ENCODE data around the gene AOX1. TPM values are rescaled to one million over a fixed set of nuclear protein-coding genes. Genes with fewer than 3 reads are reported as not detected.

Gene AOX1
- total and polyA plus RNA-seq, 7 donors, result 1.6 to 65.5 (median 27.0) TPM

GRCh38 chr2:200716386-200716785 is 130.6 kb downstream of the AOX1 start:
- intact Hi-C loops (cut with DNase I), result no loop called here
- 94 to 98% methylated on average over 1 of the region's 1 CpG for WGBS, 2 donors

More at GRCh38 chr2:200716386-200716785, 130.6 kb downstream of the AOX1 start:
- Histone ChIP-seq H3K36me3 (no peaks in the 10 kb centered on the region), H3K4me1 (peaks cover 0 to 5% (median 2%) of the 10 kb centered on the region in 4 donors), H3K27ac (no peak overlapping the region), H3K27me3 (no peaks in the 10 kb centered on the region), H3K9me3 (no peaks in the 10 kb centered on the region), H3K4me3 (no peak overlapping the region)
- DNase-seq, result no peak
- TF ChIP-seq CTCF (IDR thresholded peaks at IDR 0.05), result no peak
- no peak for TF ChIP-seq EP300 (IDR thresholded peaks at IDR 0.05)
- TF ChIP-seq POLR2AphosphoS5 (IDR thresholded peaks at IDR 0.05), result no peak
- no peak for TF ChIP-seq POLR2A (IDR thresholded peaks at IDR 0.05)

Other genes starting within 250 kb of the AOX1 start
- gene KCTD18, start 75.9 kb upstream of the AOX1 start, total RNA-seq, result 10 to 100 TPM; 18.1 to 33.9 (median 25.1) TPM
- 10 to 100 TPM; 10.5 to 12.6 (median 12.0) TPM for gene KCTD18, start 75.9 kb upstream of the AOX1 start, polyA plus RNA-seq
- gene SGO2, start 59.8 kb upstream of the AOX1 start, total RNA-seq, result 1 to 10 TPM; 1.1 to 3.3 (median 2.2) TPM
- 1 to 10 TPM in 2 of 3 donors, under 1 TPM in 1; 0.60 to 5.0 (median 1.8) TPM for gene SGO2, start 59.8 kb upstream of the AOX1 start, polyA plus RNA-seq
- 100 to 1,000 TPM in 2 of 4 donors, 10 to 100 TPM in 2; 77.9 to 119 (median 100) TPM for gene BZW1, start 225.9 kb downstream of the AOX1 start, total RNA-seq
- 100 to 1,000 TPM in 2 of 3 donors, 10 to 100 TPM in 1; 82.9 to 158 (median 111) TPM for gene BZW1, start 225.9 kb downstream of the AOX1 start, polyA plus RNA-seq

Data from sigmoid colon (tissue), 7 donors.